T-helper 9 cell (primary cell): ENCODE results near the gene ATAD5.
"Not testable (repeated sequence)": the region's sequence is repeated elsewhere in the genome, so short reads cannot be mapped to it uniquely, and the experiment has no call there.

ENCODE experiments used
- DNase-seq: peaks from one replicate; pipeline ENCODE4 v3.0.0-alpha.2; 2020

The ATAD5 gene

GRCh38 chr17:30917050-30917449 is 85.3 kb downstream of the ATAD5 start:
- DNase-seq, result no peak

DNA sequence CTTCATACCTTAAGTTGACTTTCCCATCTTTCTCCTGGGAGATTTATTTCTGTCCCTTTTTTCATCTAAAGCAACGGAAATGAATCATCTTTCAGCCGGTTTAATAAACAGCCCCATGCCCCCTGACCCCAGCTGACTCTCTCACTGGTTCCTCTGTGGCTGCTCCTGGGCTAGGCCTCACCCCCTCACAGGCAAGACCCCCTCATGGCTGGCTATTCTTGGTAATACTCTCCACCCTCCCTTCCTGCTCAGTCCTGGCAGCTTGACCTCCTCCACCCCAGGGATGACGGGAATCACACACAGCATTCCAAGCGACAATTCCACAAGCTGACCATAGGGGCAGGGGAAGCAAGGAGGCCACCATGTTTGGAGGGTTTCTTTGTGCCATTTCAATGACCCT is 88.5 kb downstream of the ATAD5 start:
- DNase-seq, result no peak

DNA sequence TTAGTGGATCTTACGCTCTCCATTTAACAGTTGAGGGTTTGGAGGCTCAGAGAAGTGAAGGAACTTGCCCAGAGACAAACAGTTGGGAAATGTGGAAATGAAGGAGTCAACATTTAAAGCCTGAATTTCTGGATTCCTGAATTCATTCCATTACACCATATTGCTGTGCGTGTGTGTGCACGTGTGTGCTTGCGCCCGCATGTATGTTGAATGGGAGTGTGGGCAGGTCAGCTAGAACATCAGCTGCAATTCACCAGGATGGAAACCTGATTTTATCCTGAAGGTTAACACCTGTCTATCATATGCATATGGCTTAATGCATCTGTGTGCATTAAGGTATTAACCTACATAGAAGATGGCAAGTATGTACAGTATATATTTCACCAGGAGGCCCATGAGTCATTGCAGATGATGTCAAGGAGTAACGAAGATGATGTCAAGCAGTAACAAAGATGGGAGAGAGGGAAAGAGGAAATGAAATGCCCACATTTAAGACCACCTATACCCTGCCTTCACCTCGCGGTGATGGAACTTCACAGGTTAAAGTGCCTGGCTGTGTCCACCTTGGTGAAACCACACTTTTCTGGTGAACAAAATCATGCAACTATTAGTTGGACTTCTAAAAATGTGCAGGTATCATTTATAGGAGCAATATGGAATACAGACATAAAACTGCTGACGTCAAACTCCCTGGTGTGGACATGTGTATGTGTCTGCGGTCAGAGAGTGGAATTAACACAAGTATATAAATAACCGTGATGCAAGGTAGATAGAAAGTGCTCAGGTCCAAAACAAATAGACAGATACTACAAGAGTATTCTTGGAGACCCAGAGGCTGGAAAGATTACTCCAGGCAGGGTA is 89.1 kb downstream of the ATAD5 start:
- DNase-seq, result no peak

- DNase-seq, result no peak
Measured at GRCh38 chr17:30921544-30922196, 89.9 kb downstream of the ATAD5 start, which contains the start of gene ADAP2. TSS of gene ADAP2 (plus strand) at chr17:30921945. CDS start at chr17:30922015, 70 bp downstream.

GRCh38 chr17:30922235-30923030 is 90.7 kb downstream of the ATAD5 start:
- DNase-seq, result no peak

GRCh38 chr17:30924341-30924740 is 92.6 kb downstream of the ATAD5 start:
- no peak for DNase-seq

DNA sequence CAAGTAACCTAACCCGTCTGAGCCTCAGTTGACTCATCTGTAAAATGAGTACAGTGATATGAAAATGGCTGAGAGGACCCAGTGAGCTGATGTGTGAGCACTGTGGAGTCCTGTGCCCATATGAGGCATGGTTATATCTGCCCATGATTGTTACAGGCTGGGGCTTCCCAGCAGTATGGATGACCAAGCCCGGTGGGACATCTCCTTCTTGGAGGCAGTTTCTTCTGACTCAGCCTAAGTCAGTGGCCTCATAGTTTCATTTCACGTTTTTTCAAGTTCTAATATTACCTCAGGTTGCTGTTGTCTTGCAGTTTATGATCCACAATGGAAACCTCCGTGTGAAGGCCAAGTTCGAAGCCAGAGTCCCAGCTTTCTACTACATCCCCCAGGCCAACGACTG is 94.8 kb downstream of the ATAD5 start:
- DNase-seq, result no peak

GRCh38 chr17:30927756-30928155 is 96.0 kb downstream of the ATAD5 start:
- DNase-seq, result no peak

DNA sequence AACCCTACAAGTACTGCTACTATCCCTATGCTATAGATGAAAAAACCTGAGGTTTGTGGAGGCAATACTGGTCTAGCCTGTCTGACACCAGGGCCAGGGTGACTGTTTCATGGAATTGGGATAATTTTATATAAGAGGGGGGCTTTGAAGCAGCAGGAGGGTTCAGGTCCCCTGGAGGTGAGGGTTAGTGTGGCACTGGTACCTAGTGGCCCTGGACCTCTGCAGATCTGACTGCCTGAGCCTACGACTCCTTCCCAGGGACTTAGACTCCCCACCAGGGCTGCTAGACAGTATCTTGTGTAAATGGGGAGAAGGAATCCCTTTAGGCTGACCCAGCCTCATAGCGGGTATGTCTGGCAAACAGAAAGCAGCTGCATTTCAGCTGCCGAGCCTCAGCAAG is 96.8 kb downstream of the ATAD5 start:
- no peak for DNase-seq

DNA sequence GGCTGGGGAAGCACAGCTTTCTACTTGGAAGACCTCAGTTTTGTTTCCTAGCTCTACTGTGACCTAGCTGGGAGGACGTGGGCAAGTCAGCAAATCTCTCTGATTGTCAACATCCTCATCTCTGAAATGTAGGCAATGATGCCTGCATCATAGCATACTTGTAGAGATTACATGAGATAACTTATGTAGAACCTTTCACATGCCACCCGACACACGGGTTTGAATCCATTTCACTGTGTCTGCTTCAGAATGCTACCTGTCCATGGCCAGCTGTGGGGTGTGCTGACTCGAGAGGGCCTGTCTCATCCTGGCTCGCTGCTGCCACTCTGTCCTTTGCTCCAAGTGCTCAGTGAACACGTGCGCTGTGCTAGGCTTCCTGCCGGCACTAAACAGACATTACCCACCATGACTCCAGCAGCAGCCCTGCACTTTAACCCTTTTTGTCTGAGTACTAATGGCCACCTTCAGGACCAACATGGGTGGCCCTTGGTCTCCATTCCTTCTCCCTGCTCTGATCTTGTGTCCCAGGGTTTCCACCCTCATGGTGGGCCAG is 97.4 kb downstream of the ATAD5 start:
- no peak for DNase-seq

- not testable (repeated sequence) for DNase-seq
Measured at GRCh38 chr17:30929861-30930260, 98.1 kb downstream of the ATAD5 start.

DNA sequence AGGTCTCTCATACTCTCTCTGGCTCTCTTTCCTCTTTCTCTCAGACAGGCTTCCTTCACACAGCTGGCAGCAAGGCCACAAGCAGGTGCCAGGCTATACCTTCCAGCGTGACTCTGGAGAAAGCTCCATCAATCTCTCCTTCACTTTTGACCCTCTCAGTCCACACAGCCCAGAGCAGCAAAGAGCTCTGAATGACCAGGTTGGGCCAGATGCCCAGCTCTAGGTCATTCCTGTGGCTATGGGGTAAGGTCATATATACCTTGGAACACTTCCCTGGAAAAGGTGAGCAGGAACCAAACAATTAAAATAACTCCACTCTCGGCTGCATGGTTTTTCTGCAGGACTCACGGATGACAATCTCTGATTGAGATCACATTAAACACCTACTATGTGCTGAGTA is 98.7 kb downstream of the ATAD5 start:
- no peak for DNase-seq

DNA sequence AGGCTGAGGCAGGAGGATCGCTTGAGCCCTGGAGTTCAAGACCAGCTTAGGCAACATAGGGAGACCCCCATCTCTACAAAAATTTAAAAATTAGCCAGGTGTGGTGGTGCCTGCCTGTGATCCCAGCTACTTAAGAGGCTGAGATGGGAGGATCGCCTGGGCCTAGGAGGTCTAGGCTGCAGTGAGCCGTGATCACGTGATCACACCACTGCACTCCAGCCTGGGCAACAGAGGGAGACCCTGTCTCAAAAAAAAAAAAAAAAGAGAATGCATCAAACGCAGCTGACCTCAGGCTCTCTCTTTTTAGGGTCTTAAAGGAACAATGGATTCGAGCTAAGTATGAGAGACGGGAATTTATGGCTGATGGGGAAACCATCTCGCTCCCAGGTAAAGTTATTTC is 99.8 kb downstream of the ATAD5 start:
- DNase-seq, result not testable (repeated sequence)

- no peak for DNase-seq
Measured at GRCh38 chr17:30933966-30934365, 102.2 kb downstream of the ATAD5 start.

GRCh38 chr17:30939051-30939689 is 107.4 kb downstream of the ATAD5 start:
- no peak for DNase-seq

DNA sequence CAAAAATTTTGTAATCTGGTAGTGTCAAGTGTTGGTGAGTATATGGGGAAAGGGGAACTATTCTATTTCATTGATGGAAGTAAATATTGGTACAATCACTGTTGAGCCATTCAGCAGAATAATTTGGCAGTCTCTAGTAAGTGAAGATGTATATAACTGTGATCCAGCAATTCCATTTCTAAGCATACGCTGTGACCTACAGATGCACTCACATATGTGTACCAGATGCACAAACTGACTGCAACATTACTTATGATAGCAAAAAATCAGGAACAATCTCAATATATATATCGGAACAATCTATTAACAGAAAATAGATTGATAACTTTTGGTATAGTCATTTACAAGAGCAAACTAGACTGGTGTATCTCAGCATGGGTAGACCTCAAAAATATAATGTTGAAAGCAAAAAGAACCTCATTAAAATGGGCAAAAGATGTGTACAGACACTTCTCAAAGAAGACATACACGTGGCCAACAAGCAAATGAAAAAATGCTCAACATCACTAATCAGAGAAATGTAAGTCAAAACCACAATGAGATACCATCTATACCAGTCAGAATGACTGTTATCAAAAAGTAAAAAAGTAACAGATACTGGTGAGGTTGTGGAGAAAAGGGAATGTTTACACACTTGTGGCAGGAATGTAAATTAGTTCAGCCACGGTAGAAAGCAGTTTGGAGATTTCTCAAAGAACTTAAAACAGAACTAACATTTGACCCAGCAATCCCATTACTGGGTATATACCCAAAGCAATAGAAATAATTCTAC is 110.7 kb downstream of the ATAD5 start:
- DNase-seq, result no peak
